ENCODE data around the gene COBL. TPM values are rescaled to one million over a fixed set of nuclear protein-coding genes. Genes with fewer than 3 reads are reported as not detected.

The COBL gene
- total RNA-seq, 2 donors from 2014 or later = 36.5 to 46.6 TPM

DNA sequence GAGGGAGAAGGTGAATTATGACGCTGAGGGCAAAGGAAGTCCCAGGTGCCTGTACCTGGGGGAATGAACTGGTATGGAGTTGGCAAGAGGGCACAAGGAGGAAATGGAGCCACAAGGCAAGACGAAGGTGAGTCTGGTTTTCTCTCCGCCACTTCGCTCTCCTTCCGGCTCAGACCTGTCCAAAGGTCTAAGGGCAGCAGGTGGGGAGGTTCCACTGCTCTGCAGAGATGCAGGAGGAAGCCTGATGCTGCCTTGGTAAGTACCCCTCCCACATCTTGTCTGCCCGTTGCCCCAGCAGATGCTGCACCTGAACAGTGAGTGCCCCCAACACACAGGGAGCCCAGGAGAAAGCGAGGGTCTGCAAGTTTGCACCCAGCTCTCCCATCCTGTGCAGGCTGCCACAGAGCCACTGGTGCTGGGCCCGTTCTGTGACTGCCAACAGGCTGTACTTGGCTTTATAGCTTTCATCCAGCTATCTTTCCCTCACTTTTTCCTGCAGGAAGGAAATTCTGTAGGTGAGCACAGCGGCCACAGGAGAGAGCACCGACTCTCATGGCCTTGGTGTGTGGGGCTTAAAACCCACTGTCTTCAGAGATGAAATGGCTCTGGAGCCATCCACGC is 235.2 kb downstream of the COBL start:
- WGBS = 74% methylated on average over 11 of the region's 11 CpGs
- Histone ChIP-seq H3K36me3 (no peaks in the 10 kb centered on the region), H3K4me1 (replicated peaks) (no peaks in the 10 kb centered on the region), H3K27ac (no peak overlapping the region), H3K27me3 (replicated peaks; ENCODE audit: insufficient read depth) (no peaks in the 10 kb centered on the region), H3K9me3 (no peaks in the 10 kb centered on the region), H3K4me3 (no peak overlapping the region)
- intact Hi-C loops (cut with DNase I) = no loop called here
- no peak for DNase-seq (ENCODE audit: low spot score)
- TF ChIP-seq POLR2A (IDR thresholded peaks at IDR 0.05) (no peak), CTCF (IDR thresholded peaks at IDR 0.05) (no peak), POLR2AphosphoS5 (IDR thresholded peaks at IDR 0.05) (no peak)

- Histone ChIP-seq H3K27ac (no peak overlapping the region), H3K36me3 (no peaks in the 10 kb centered on the region), H3K4me3 (no peak overlapping the region), H3K9me3 (no peaks in the 10 kb centered on the region), H3K4me1 (replicated peaks) (no peaks in the 10 kb centered on the region), H3K27me3 (replicated peaks; ENCODE audit: insufficient read depth) (no peaks in the 10 kb centered on the region)
- intact Hi-C loops (cut with DNase I) = no loop called here
- TF ChIP-seq CTCF (IDR thresholded peaks at IDR 0.05) (no peak), POLR2A (IDR thresholded peaks at IDR 0.05) (no peak), POLR2AphosphoS5 (IDR thresholded peaks at IDR 0.05) (no peak)
- 40% methylated on average over 12 of the region's 12 CpGs for WGBS
- no peak for DNase-seq (ENCODE audit: low spot score)
Measured at GRCh38 chr7:51080622-51081269, 235.9 kb downstream of the COBL start.

GRCh38 chr7:51080216-51080615 is 236.4 kb downstream of the COBL start:
- intact Hi-C loops (cut with DNase I) = no loop called here
- no peak for DNase-seq (ENCODE audit: low spot score)
- H3K4me1 ChIP-seq (replicated peaks) = no peaks in the 10 kb centered on the region
- no peak overlapping the region for H3K4me3 ChIP-seq
- TF ChIP-seq POLR2AphosphoS5 (IDR thresholded peaks at IDR 0.05) (no peak), CTCF (IDR thresholded peaks at IDR 0.05) (no peak), POLR2A (IDR thresholded peaks at IDR 0.05) (no peak)
- H3K36me3 ChIP-seq = no peaks in the 10 kb centered on the region
- no peaks in the 10 kb centered on the region for H3K9me3 ChIP-seq
- no peaks in the 10 kb centered on the region for H3K27me3 ChIP-seq (replicated peaks; ENCODE audit: insufficient read depth)
- 77% methylated on average over 6 of the region's 6 CpGs for WGBS
- no peak overlapping the region for H3K27ac ChIP-seq

DNA sequence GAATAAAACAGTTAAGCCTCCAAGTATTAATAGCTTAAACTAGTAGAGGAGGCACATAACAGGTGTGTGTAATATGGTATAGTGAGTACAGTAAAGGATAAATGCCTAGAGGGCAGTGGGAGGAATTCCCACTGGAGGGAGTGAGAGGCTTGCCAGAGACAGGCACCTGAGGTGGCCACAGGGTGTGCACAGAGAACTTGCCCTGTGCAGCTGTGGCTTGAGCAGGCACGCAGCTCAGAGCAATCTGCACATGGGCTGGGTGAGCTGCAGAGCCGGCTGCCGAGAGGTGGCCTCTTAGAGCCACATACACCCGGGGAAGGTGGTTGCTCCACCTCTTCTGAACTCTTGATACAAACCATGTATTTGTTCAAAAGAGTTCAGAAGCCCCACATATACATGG is 237.1 kb downstream of the COBL start:
- Histone ChIP-seq H3K36me3 (no peaks in the 10 kb centered on the region), H3K27ac (no peak overlapping the region), H3K9me3 (no peaks in the 10 kb centered on the region), H3K4me3 (no peak overlapping the region), H3K27me3 (replicated peaks; ENCODE audit: insufficient read depth) (no peaks in the 10 kb centered on the region), H3K4me1 (replicated peaks) (no peaks in the 10 kb centered on the region)
- TF ChIP-seq CTCF (IDR thresholded peaks at IDR 0.05) (no peak), POLR2A (IDR thresholded peaks at IDR 0.05) (no peak), POLR2AphosphoS5 (IDR thresholded peaks at IDR 0.05) (no peak)
- DNase-seq (ENCODE audit: low spot score) = no peak
- intact Hi-C loops (cut with DNase I) = no loop called here
- WGBS = 61% methylated on average over 4 of the region's 4 CpGs

GRCh38 chr7:51078653-51079052 is 238.0 kb downstream of the COBL start:
- intact Hi-C loops (cut with DNase I) = no loop called here
- WGBS = 93% methylated on average over 5 of the region's 5 CpGs

More at GRCh38 chr7:51078653-51079052, 238.0 kb downstream of the COBL start:
- H3K27me3 ChIP-seq (replicated peaks; ENCODE audit: insufficient read depth) = no peaks in the 10 kb centered on the region
- no peak for TF ChIP-seq CTCF (IDR thresholded peaks at IDR 0.05)
- TF ChIP-seq POLR2A (IDR thresholded peaks at IDR 0.05) = no peak
- TF ChIP-seq POLR2AphosphoS5 (IDR thresholded peaks at IDR 0.05) = no peak
- no peaks in the 10 kb centered on the region for H3K9me3 ChIP-seq
- H3K27ac ChIP-seq = no peak overlapping the region
- no peaks in the 10 kb centered on the region for H3K36me3 ChIP-seq
- H3K4me3 ChIP-seq = no peak overlapping the region
- no peak for DNase-seq (ENCODE audit: low spot score)
- H3K4me1 ChIP-seq (replicated peaks) = no peaks in the 10 kb centered on the region

Measured in prostate gland (tissue), 2 donors.